ENCODE measurements around the gene MAD1L1. TPM values are rescaled to one million over a fixed set of nuclear protein-coding genes. Genes with fewer than 3 reads are reported as not detected.

Gene MAD1L1
- total RNA-seq, 4 donors from 2014 or later = 8.0 to 52.7 (median 26.7) TPM

GRCh38 chr7:2203766-2204300 is 28.9 kb downstream of the MAD1L1 start:
- peaks cover 0 to 8% (median 5%) of the 10 kb centered on the region in 4 donors for H3K4me1 ChIP-seq
- DNase-seq = no peak
- 71% methylated on average over 13 of the region's 13 CpGs; no CpG with 5 or more reads in 1 of the 2 donors for WGBS, 2 donors (ENCODE audit: low coverage in 1 of 2)
- no peaks in the 10 kb centered on the region for H3K27me3 ChIP-seq
- TF ChIP-seq CTCF (IDR thresholded peaks at IDR 0.05) (no peak), EP300 (IDR thresholded peaks at IDR 0.05; ENCODE audit: low read depth) (no peak), POLR2A (IDR thresholded peaks at IDR 0.05) (no peak), POLR2AphosphoS5 (IDR thresholded peaks at IDR 0.05) (no peak)
- no peak overlapping the region for H3K4me3 ChIP-seq
- intact Hi-C loops (cut with DNase I; ENCODE audit: low total_unique reads) (loop anchor here (10.0 kb wide), 1 partner anchor 539 kb away; no protein-coding TSS in a partner anchor), in situ Hi-C loops (cut with MboI; ENCODE audit: low pct_ligation_motif_present in 1 of 4, low pct_unique_long_range_greater_than_20kb in 1 of 4, low sequenced_read_pairs in 3 of 4) (loop anchor here in 3 of 4 donors (25.0 kb wide), 2 partner anchors 542 to 617 kb away; partner anchors contain the start of gene ELFN1 (in 2 of the 3))
- H3K9me3 ChIP-seq = no peaks in the 10 kb centered on the region
- H3K36me3 ChIP-seq = no peaks in the 10 kb centered on the region
- peak overlapping the region in 1 of 4 donors; percentile 46 for H3K27ac ChIP-seq

DNA sequence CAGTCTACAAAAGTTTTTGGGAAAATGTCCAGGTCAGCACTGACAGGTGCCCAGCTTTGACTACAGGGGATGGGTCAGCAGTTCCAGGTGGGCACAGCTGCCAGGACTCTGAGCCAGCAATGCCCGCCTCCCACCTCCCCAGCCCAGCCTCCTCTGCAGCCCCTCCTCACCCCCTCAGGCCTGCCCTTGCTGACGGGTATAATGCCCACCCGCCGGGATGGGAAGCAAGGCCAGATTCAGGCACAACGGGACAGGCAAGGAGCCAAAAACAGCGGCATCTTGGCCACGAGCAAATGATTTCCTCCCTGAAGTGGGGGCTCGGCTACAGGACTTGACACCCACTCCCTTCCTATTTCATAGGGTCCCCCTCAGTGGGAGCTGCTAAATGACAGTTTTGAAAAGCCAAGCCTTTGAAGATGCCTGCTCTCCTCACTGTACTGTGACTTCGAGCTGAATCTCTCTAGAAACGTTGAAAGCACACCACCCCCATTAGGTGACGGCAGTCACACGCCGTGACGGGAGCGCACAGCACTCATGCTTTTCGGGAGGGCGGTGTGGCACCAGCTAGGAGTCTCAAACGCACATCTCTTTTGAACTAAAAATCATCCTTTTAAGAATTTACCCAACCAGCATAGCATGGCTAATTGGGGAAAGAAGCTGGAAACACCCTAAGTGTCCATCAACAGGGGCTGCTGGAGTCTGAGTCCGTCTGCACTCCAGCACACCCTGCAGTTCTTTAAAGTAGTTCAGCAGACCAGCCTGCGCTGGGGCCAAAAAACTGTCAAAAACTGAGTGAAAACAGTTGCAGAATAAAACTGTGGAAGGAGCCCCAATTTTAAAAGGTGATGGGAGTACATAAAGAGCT is 29.6 kb downstream of the MAD1L1 start:
- in situ Hi-C loops (cut with MboI; ENCODE audit: low pct_ligation_motif_present in 1 of 4, low pct_unique_long_range_greater_than_20kb in 1 of 4, low sequenced_read_pairs in 3 of 4) (loop anchor here in 3 of 4 donors (25.0 kb wide), 2 partner anchors 541 to 616 kb away; partner anchors contain the start of gene ELFN1 (in 2 of the 3)), intact Hi-C loops (cut with DNase I; ENCODE audit: low total_unique reads) (loop anchor here (10.0 kb wide), 1 partner anchor 538 kb away; no protein-coding TSS in a partner anchor)
- DNase-seq = no peak
- Histone ChIP-seq H3K9me3 (no peaks in the 10 kb centered on the region), H3K4me1 (peaks cover 0 to 8% (median 5%) of the 10 kb centered on the region in 4 donors), H3K36me3 (no peaks in the 10 kb centered on the region), H3K27ac (peak overlapping the region in 1 of 4 donors; percentile 46), H3K4me3 (no peak overlapping the region), H3K27me3 (no peaks in the 10 kb centered on the region)
- TF ChIP-seq CTCF (IDR thresholded peaks at IDR 0.05) (no peak), POLR2AphosphoS5 (IDR thresholded peaks at IDR 0.05) (peak in 1 of 3 donors; percentile 14)
- 89 to 100% methylated on average over 1 to 20 of the region's 20 CpGs for WGBS, 2 donors (ENCODE audit: low coverage in 1 of 2)

GRCh38 chr7:2202361-2202761 is 30.4 kb downstream of the MAD1L1 start:
- intact Hi-C loops (cut with DNase I; ENCODE audit: low total_unique reads) = loop anchor here (10.0 kb wide), 1 partner anchor 538 kb away; no protein-coding TSS in a partner anchor
- in situ Hi-C loops (cut with MboI; ENCODE audit: low pct_ligation_motif_present in 1 of 4, low pct_unique_long_range_greater_than_20kb in 1 of 4, low sequenced_read_pairs in 3 of 4) = loop anchor here in 3 of 4 donors (25.0 kb wide), 2 partner anchors 540 to 615 kb away; partner anchors contain the start of gene ELFN1 (in 2 of the 3)
- no peak overlapping the region for H3K27ac ChIP-seq
- DNase-seq = no peak
- no peaks in the 10 kb centered on the region for H3K9me3 ChIP-seq
- TF ChIP-seq EP300 (IDR thresholded peaks at IDR 0.05; ENCODE audit: low read depth) (no peak), CTCF (IDR thresholded peaks at IDR 0.05) (no peak), POLR2AphosphoS5 (IDR thresholded peaks at IDR 0.05) (no peak)
- 92% methylated on average over 14 of the region's 14 CpGs; no CpG with 5 or more reads in 1 of the 2 donors for WGBS, 2 donors (ENCODE audit: low coverage in 1 of 2)
- no peaks in the 10 kb centered on the region for H3K27me3 ChIP-seq
- H3K36me3 ChIP-seq = no peaks in the 10 kb centered on the region
- H3K4me3 ChIP-seq = no peak overlapping the region
- H3K4me1 ChIP-seq = peaks cover 0 to 8% (median 5%) of the 10 kb centered on the region in 4 donors
